HL-60 (cell line): Measurements from ENCODE around the gene CDH19.

Experiments used
- DNase-seq, 2 experiments: peaks; one replicate each; pipeline ENCODE4 v3.0.0-alpha.2; 2010 to 2020; ENCODE audit warnings: low read depth in 1 of 2, low spot score in 1 of 2
- H3K27ac ChIP-seq: fragments of 250-450 bp; sonication (Bioruptor Pico); replicated peaks from 2 replicates; pipeline ENCODE4 v1.5.1; 2020; ENCODE audit warnings: mild to moderate bottlenecking, moderate library complexity
- H3K27me3 ChIP-seq: fragments of 250-450 bp; sonication (Bioruptor Pico); 2 replicates; pipeline ENCODE4 v1.5.1; 2021; ENCODE audit warnings: mild to moderate bottlenecking, moderate library complexity; ENCODE audit not compliant: insufficient read depth, poor library complexity, severe bottlenecking
- H3K4me3 ChIP-seq: replicated peaks from 2 replicates; pipeline ENCODE4 v1.5.1; 2011; ENCODE audit warnings: mild to moderate bottlenecking, control low read depth, low read length; ENCODE audit not compliant: insufficient read depth
- CTCF ChIP-seq: IDR thresholded peaks from one replicate; pipeline ENCODE4 v1.5.1; 2011; ENCODE audit warnings: low read length, control low read depth, inconsistent platforms; ENCODE audit not compliant: insufficient read depth
- GABPA ChIP-seq: IDR thresholded peaks from 2 replicates; pipeline ENCODE4 v1.6.1; 2012; ENCODE audit warnings: low read depth
- POLR2AphosphoS5 ChIP-seq: IDR thresholded peaks from 2 replicates; pipeline ENCODE4 v1.6.1; 2012; ENCODE audit warnings: low read depth
- REST ChIP-seq: IDR thresholded peaks from 2 replicates; pipeline ENCODE4 v1.6.1; 2012; ENCODE audit warnings: low read depth; ENCODE audit not compliant: insufficient replicate concordance
- SPI1 ChIP-seq: IDR thresholded peaks from 2 replicates; pipeline ENCODE4 v1.6.1; 2012; ENCODE audit warnings: low read depth, mild to moderate bottlenecking, borderline replicate concordance

Gene CDH19

GRCh38 chr18:66510357-66511045 is 93.4 kb downstream of the CDH19 start:
- H3K4me3 ChIP-seq: no peak overlapping the region
- H3K27me3 ChIP-seq: no peaks in the 10 kb centered on the region
- TF ChIP-seq CTCF (no peak), REST (no peak), SPI1 (no peak), GABPA (no peak), POLR2AphosphoS5 (no peak)
- DNase-seq: no peak
- no peak overlapping the region for H3K27ac ChIP-seq

GRCh38 chr18:66508937-66509336 is 95.0 kb downstream of the CDH19 start:
- DNase-seq: no peak
- no peaks in the 10 kb centered on the region for H3K27me3 ChIP-seq
- no peak overlapping the region for H3K4me3 ChIP-seq
- no peak overlapping the region for H3K27ac ChIP-seq
- TF ChIP-seq REST (no peak), POLR2AphosphoS5 (no peak), GABPA (no peak), CTCF (no peak), SPI1 (no peak)

- H3K27ac ChIP-seq: no peak overlapping the region
- no peak for TF ChIP-seq SPI1
- no peak for TF ChIP-seq GABPA
- TF ChIP-seq CTCF: no peak
- no peak for TF ChIP-seq REST
- TF ChIP-seq POLR2AphosphoS5: no peak
- no peaks in the 10 kb centered on the region for H3K27me3 ChIP-seq
- DNase-seq: no peak
- no peak overlapping the region for H3K4me3 ChIP-seq
These were observed 97.7 kb downstream of the CDH19 start for GRCh38 chr18:66506178-66506577.
